ENCODE data around the gene ABL2.

DNA sequence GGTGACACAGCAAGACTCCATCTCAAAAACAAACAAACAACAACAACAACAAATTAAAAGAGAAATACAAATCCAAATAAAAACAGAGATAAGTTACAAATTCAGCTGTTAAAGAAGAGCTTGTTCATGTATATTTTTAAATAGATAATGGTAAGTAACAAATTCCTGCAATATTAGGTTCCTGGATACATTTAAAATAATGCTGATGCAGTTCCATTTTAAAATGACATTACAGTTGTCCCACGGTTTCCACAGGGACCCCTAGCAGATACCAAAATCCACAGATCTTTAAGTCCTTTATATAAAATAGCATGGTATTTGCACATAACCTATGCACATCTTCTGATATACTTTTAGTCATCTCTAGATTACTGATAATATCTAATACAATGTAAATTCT is 61.5 kb downstream of the ABL2 start:
- TF ChIP-seq, protein P1, sequence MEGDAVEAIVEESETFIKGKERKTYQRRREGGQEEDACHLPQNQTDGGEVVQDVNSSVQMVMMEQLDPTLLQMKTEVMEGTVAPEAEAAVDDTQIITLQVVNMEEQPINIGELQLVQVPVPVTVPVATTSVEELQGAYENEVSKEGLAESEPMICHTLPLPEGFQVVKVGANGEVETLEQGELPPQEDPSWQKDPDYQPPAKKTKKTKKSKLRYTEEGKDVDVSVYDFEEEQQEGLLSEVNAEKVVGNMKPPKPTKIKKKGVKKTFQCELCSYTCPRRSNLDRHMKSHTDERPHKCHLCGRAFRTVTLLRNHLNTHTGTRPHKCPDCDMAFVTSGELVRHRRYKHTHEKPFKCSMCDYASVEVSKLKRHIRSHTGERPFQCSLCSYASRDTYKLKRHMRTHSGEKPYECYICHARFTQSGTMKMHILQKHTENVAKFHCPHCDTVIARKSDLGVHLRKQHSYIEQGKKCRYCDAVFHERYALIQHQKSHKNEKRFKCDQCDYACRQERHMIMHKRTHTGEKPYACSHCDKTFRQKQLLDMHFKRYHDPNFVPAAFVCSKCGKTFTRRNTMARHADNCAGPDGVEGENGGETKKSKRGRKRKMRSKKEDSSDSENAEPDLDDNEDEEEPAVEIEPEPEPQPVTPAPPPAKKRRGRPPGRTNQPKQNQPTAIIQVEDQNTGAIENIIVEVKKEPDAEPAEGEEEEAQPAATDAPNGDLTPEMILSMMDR (conservative IDR thresholded peaks at IDR 0.05; ENCODE audit: low read depth, low read length): no peak
- no peak for TF ChIP-seq EZH2 (IDR thresholded peaks at IDR 0.05; ENCODE audit: borderline replicate concordance, low read depth, low read length, poor library complexity, severe bottlenecking)

Data from A673 (cell line).